ENCODE measurements around the gene LPCAT4. TPM values are rescaled to one million over a fixed set of nuclear protein-coding genes. Genes with fewer than 3 reads are reported as not detected.

LPCAT4 gene
- total and polyA plus RNA-seq, 4 donors = 12.7 to 30.3 (median 20.2) TPM

DNA sequence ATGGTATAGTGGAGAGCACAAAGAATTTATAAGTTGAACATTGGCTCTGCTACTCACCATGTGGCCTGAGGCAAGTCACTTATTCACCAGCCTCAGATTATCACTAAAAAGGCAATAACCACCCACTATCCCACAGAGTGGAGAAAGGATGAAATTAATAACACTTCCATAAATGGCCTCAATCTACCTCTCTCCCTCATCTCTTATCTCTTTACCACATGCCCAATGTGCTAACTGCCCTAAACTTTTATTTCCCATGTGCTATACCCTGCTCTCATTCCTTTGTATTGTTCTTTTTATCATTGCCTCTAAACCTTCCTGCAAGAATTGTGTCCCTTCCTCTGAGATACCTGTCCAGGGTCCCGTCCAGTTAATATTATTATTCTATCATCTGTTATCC is 55.4 kb downstream of the LPCAT4 start:
- Histone ChIP-seq H3K27me3 (ENCODE audit: control insufficient read depth in 3 of 3, insufficient read depth in 3 of 3, low read length in 2 of 3) (no peaks in the 10 kb centered on the region), H3K4me1 (ENCODE audit: control insufficient read depth in 5 of 5, insufficient read depth in 5 of 5, low read length in 5 of 5) (peaks cover 0 to 4% (median 0%) of the 10 kb centered on the region in 5 donors), H3K4me3 (no peak overlapping the region), H3K27ac (ENCODE audit: low read depth in 1 of 2, low read length in 1 of 2) (no peak overlapping the region), H3K36me3 (ENCODE audit: control insufficient read depth in 4 of 4, insufficient read depth in 4 of 4, low read length in 4 of 4) (peaks cover 0 to 4% (median under 1%) of the 10 kb centered on the region in 4 donors), H3K9me3 (ENCODE audit: control insufficient read depth in 4 of 4, insufficient read depth in 3 of 4, low read length in 3 of 4) (peaks cover 0 to 3% (median 0%) of the 10 kb centered on the region in 4 donors), H3K9ac (ENCODE audit: insufficient read depth in 1 of 2, low read length in 2 of 2) (no peak overlapping the region)
- TF ChIP-seq, protein P1, sequence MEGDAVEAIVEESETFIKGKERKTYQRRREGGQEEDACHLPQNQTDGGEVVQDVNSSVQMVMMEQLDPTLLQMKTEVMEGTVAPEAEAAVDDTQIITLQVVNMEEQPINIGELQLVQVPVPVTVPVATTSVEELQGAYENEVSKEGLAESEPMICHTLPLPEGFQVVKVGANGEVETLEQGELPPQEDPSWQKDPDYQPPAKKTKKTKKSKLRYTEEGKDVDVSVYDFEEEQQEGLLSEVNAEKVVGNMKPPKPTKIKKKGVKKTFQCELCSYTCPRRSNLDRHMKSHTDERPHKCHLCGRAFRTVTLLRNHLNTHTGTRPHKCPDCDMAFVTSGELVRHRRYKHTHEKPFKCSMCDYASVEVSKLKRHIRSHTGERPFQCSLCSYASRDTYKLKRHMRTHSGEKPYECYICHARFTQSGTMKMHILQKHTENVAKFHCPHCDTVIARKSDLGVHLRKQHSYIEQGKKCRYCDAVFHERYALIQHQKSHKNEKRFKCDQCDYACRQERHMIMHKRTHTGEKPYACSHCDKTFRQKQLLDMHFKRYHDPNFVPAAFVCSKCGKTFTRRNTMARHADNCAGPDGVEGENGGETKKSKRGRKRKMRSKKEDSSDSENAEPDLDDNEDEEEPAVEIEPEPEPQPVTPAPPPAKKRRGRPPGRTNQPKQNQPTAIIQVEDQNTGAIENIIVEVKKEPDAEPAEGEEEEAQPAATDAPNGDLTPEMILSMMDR (IDR thresholded peaks at IDR 0.05; ENCODE audit: control extremely low read depth, extremely low read depth) = no peak
- ATAC-seq (ENCODE audit: insufficient read depth, low FRiP score) = no peak
- 91 to 93% methylated on average over 1 of the region's 1 CpG for WGBS, 2 donors
- DNase-seq = no peak

Small RNA genes within 50 kb of the gene (small RNA-seq; reads per million reads assigned to genes)
- gene MIR1233-1 (ENCODE audit: low replicate concordance) (not detected), gene RF00019 (ENCODE audit: low replicate concordance) (not detected)

Other genes with a start within 250 kb of the LPCAT4 start
- gene KATNBL1, start 157.1 kb downstream of the LPCAT4 start, total RNA-seq = 100 to 1,000 TPM in 1 of 2 donors, 10 to 100 TPM in 1; 40.3 to 112 TPM
- gene KATNBL1, start 157.1 kb downstream of the LPCAT4 start, polyA plus RNA-seq = 10 to 100 TPM; 25.7 to 33.6 TPM
- gene EMC4, start 142.2 kb downstream of the LPCAT4 start, total RNA-seq = 100 to 1,000 TPM; 105 to 117 TPM
- 100 to 1,000 TPM; 123 to 183 TPM for gene EMC4, start 142.2 kb downstream of the LPCAT4 start, polyA plus RNA-seq
- 10 to 100 TPM; 32.5 to 58.4 TPM for gene SLC12A6, start 29.4 kb downstream of the LPCAT4 start, total RNA-seq
- 10 to 100 TPM in 1 of 2 donors, 1 to 10 TPM in 1; 7.6 to 22.9 TPM for gene SLC12A6, start 29.4 kb downstream of the LPCAT4 start, polyA plus RNA-seq
- 100 to 1,000 TPM; 103 to 136 TPM for gene NOP10, start 24.1 kb downstream of the LPCAT4 start, total RNA-seq
- gene NOP10, start 24.1 kb downstream of the LPCAT4 start, polyA plus RNA-seq = 100 to 1,000 TPM; 329 to 509 TPM
- not detected for gene NUTM1, start 23.9 kb downstream of the LPCAT4 start, total RNA-seq
- gene NUTM1, start 23.9 kb downstream of the LPCAT4 start, polyA plus RNA-seq = under 1 TPM in 1 of 2 donors, not detected in 1; 0.02 TPM
- 10 to 100 TPM; 22.1 to 73.1 TPM for gene GOLGA8A, start 70.6 kb upstream of the LPCAT4 start, total RNA-seq
- 10 to 100 TPM in 1 of 2 donors, 1 to 10 TPM in 1; 7.8 to 87.2 TPM for gene GOLGA8A, start 70.6 kb upstream of the LPCAT4 start, polyA plus RNA-seq
- 10 to 100 TPM; 64.1 to 69.9 TPM for gene GOLGA8B, start 216.5 kb upstream of the LPCAT4 start, total RNA-seq
- gene GOLGA8B, start 216.5 kb upstream of the LPCAT4 start, polyA plus RNA-seq = 10 to 100 TPM in 1 of 2 donors, 1 to 10 TPM in 1; 5.9 to 92.3 TPM

All from lung (tissue), 13 donors.